ENCODE data around the gene PPIL6. TPM values are rescaled to one million over a fixed set of nuclear protein-coding genes. Genes with fewer than 3 reads are reported as not detected.

The PPIL6 gene
- total RNA-seq, 1 donor from 2014 or later: 2.9 TPM

GRCh38 chr6:109449064-109449794 is 8.8 kb upstream of the PPIL6 start:
- no peak for DNase-seq (ENCODE audit: low spot score)

DNA sequence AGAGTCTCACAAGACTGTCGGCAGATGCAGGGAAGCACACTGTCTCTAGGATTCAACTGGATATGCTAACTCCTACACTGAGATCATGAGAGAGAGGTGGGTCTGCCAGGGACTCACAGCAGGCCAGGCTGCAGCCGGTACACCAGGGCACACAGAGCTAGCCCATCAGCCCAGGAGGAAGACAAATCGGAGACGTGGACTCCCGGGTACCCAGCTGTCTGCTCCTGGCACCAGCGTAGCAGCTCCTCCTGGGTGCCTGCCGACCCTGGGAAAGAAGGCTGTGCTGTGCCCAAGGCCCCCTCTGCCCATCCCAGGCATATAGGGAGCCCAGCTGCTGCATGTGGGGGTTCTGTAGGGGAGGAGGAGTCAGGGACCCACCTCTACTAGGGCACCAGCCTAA is 8.2 kb upstream of the PPIL6 start:
- no peak for DNase-seq (ENCODE audit: low spot score)

DNA sequence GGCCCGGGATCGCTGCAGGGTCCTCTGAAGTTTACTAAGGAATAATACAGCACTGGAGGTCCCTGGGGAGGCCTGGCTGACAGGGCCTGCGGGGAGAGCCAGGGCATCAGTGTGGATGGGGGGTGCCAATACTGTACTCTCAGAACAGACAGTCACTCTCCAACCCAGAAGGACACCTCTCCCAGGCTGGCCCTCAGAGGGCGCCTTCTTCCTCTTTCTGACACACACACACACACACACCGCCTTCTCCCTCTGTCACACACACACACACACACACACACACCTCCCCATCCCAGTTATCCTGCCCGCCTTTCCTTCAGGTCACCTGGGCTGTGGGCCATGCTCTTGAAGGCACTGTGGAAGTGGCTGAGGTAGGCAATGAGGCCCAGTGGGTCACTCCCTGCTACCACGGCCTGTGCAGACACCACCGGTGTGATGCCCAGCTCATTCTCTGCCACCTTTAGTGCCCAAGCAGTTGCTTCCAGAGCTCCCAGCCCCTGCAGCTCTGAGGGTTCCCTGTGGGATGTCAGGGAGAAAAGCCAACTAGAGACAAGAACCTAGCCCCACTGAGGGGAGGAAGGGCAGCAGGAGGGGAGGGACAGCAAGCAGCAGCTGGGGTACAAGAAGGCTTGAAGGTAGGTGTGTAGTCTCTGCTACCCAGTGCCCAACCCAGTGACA is 7.6 kb upstream of the PPIL6 start:
- no peak for DNase-seq (ENCODE audit: low spot score)

- DNase-seq (ENCODE audit: low spot score): no peak
Measured at GRCh38 chr6:109447087-109447486, 6.7 kb upstream of the PPIL6 start.

GRCh38 chr6:109446541-109446940 is 6.1 kb upstream of the PPIL6 start:
- DNase-seq (ENCODE audit: low spot score): no peak

GRCh38 chr6:109446072-109446471 is 5.6 kb upstream of the PPIL6 start:
- no peak for DNase-seq (ENCODE audit: low spot score)

- no peak for DNase-seq (ENCODE audit: low spot score)
Measured at GRCh38 chr6:109445382-109445781, 5.0 kb upstream of the PPIL6 start.

DNA sequence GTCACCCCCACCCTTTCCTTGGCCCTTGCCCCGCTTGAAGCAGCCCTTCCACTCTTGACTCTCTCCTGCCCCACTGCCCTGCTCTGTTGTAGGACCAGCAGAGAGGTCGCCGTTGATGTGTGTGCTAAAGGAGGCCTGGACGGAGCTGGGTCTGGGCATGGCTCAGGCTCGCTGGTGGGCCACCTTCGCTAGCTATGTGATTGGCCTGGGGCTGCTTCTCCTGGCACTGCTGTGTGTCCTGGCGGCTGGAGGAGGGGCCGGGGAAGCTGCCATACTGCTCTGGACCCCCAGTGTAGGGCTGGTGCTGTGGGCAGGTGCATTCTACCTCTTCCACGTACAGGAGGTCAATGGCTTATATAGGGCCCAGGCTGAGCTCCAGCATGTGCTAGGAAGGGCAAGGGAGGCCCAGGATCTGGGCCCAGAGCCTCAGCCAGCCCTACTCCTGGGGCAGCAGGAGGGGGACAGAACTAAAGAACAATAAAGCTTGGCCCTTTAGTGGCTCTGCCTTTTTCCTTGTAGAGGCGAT is 3.1 kb upstream of the PPIL6 start:
- DNase-seq (ENCODE audit: low spot score): no peak

- no peak for DNase-seq (ENCODE audit: low spot score)
Measured at GRCh38 chr6:109442393-109442924, 2.0 kb upstream of the PPIL6 start.

DNA sequence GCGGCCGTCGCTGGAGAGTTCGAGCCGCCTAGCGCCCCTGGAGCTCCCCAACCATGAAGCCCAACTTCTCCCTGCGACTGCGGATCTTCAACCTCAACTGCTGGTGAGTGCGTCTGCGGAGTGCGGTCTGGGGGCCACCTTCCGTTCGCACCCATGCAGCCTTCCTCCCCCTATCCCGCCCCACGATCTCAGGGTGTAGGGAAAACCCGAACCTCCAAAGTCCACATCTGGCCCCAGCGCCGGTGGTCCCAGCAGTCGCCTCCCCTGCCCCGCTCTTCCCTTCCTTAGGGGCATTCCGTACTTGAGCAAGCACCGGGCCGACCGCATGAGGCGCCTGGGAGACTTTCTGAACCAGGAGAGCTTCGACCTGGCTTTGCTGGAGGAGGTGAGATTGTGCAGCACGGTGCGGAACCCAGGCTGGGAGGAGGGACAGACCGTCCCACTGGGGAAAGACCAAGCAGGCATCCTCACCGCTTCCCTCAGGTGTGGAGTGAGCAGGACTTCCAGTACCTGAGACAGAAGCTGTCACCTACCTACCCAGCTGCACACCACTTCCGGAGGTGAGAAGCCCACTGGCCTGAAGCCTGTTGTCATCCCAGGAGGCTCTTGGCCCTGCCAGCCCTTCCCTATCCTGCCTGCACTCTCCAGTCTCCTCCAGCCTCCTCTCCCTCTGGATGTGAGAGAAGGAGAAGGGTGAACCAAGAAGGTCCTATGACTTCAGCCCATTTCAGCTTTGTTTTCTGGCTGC is 815 bp upstream of the PPIL6 start:
- no peak for DNase-seq (ENCODE audit: low spot score)

DNA sequence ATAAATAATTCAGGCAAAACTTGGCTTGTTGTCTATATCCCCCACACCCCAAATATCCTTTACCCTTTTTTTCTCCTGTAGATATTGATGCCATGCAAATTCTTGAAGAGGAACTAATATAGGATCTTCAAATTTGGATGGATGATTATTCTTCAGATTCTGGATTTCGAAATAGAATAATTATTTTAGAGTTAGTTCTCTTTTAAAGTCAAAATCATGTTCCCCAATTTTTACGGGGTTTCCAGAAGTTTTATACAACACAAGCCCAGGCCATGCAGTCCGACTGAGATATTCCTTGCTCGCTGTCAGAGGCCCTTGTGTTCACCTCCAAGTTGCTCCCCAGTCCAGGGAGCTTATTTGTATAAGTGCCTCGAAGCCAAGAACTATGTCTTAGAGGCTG is 4.4 kb downstream of the PPIL6 start:
- peak; percentile 26 for DNase-seq (ENCODE audit: low spot score)

DNA sequence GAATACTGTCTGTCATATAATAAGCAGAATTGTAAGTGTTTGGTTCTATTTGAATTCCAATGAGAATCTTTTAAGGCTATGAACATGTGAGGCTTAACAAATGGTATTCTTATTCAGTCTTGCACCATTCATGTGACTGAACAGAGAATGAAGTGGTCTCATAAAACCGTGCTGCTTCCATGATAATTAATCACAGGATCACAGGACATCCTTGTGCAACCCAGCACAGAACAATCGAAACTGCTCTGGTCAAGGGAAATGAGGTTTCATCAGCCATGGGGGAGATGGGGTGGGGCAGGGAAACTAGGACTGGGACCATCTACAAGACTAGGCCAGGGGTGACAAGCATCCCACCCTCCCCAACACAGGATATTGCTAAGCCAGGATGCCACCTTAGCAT is 6.0 kb downstream of the PPIL6 start:
- peak; percentile 24 for DNase-seq (ENCODE audit: low spot score)

- no peak for DNase-seq (ENCODE audit: low spot score)
Measured at GRCh38 chr6:109429496-109429895, 10.9 kb downstream of the PPIL6 start.

- no peak for DNase-seq (ENCODE audit: low spot score)
Measured at GRCh38 chr6:109428889-109429477, 11.4 kb downstream of the PPIL6 start.

GRCh38 chr6:109424946-109425345 is 15.5 kb downstream of the PPIL6 start:
- no peak for DNase-seq (ENCODE audit: low spot score)

DNA sequence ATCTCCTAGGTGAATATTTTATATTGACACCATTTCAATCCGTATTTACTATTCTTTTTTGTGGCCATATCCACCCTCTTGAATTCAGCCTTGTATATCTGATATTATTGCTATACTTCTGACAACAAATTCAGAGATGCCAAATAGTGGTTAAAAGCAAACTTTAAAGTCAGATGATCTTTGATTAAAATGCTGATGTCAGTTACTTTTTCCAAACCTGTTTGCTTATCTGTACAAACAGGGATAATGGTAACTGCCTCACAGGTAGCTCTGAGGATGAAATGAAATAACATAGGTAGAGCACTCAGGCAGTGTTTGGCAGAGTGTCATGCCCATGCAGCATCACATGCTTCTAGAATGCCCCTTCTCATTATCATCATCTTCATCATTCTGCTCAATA is 19.2 kb downstream of the PPIL6 start:
- no peak for DNase-seq (ENCODE audit: low spot score)

- DNase-seq (ENCODE audit: low spot score): no peak
Measured at GRCh38 chr6:109420751-109421150, 19.7 kb downstream of the PPIL6 start.

- no peak for DNase-seq (ENCODE audit: low spot score)
Measured at GRCh38 chr6:109417646-109418045, 22.8 kb downstream of the PPIL6 start.

- DNase-seq (ENCODE audit: low spot score): no peak
Measured at GRCh38 chr6:109411034-109411433, 29.4 kb downstream of the PPIL6 start.

DNA sequence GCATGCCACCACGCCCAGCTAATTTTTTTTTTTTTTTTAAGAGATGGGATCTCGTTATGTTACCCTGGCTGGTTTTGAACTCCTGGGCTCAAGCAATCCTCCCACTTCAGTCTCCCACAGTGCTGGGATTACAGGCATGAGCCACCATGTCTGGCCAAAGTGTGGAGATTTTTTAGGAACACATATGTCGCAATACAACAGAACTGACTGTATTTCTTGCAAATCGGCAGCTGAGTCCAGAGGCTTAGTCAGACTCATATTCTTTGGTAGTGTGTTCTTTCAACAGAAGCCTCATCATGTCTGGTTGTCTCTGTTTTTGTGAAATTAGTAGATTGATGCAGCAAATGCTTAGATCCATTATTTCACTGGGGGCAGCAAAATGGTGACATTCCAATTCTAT is 34.2 kb downstream of the PPIL6 start:
- DNase-seq (ENCODE audit: low spot score): no peak

DNA sequence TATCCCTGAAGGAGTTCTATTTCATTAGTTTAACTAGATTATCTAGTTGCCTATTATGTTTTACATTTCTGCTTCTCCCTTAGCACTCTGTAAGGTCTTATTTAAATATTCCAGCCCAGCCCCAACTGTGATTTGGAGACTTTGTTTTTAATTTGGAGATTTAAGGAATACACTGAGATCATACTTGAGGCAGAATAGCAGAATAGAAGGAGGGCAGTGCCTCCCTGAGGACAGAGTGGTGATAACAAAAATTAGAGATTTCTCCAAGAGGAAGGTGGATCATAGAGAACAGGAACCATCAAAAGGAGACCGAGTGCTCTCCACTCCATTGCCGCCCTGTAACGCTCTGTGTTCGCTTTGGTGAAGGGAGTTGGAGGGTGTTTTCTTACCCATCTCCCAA is 43.4 kb downstream of the PPIL6 start:
- DNase-seq (ENCODE audit: low spot score): no peak

Data from ureter (tissue), 1 donor.